ENCODE data around the gene TBX4. TPM values are rescaled to one million over a fixed set of nuclear protein-coding genes. Genes with fewer than 3 reads are reported as not detected.
A peak's percentile ranks its signal among the peaks of the same experiment; 100 is the strongest.
"Not testable (repeated sequence)": the region's sequence is repeated elsewhere in the genome, so short reads cannot be mapped to it uniquely, and the experiment has no call there.

Gene TBX4
- total and polyA plus RNA-seq, 2 experiments from 2014 or later = 13.9 to 15.4 TPM

DNA sequence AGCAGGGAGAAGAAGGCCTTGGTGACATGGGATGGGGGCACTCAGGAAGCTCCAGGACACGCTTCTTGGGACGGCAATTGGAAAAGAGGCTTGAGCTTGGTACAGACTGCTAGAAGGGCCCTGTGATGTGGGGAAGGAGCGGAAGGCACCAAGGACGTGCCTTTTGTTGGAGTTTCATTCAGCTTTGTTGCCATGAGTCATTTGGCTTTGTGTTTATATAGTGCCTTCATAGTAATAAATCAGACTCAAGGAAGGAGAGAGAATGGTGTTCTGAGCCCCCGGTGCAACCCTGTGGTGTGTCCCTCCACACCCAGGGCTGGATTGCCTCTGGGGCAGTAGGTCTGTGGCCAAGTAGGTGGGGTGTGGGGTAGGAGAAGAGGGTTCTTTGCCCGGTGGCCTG lies 7.4 kb upstream of the TBX4 start:
- Histone ChIP-seq H3K9me3 (ENCODE audit: low read depth) (no peaks in the 10 kb centered on the region), H3K36me3 (replicated peaks; ENCODE audit: insufficient read depth, low read depth) (no peaks in the 10 kb centered on the region), H3K27ac (peak overlapping the region; percentile 80), H3K9me2 (replicated peaks; ENCODE audit: insufficient read depth) (no peaks in the 10 kb centered on the region), H2AFZ (no peak overlapping the region), H3K4me2 (no peak overlapping the region), H3K27me3 (peaks cover 2% of the 10 kb centered on the region), H3K79me2 (peaks cover 14% of the 10 kb centered on the region), H3K4me3 (no peak overlapping the region), H4K20me1 (ENCODE audit: insufficient read depth, poor library complexity, severe bottlenecking) (no peaks in the 10 kb centered on the region), H3K4me1 (ENCODE audit: insufficient read depth) (peaks cover 18% of the 10 kb centered on the region)
- DNase-seq (ENCODE audit: low spot score) = peak; percentile 62
- TF ChIP-seq EZH2phosphoT487 (IDR thresholded peaks at IDR 0.05; ENCODE audit: low read depth, severe bottlenecking, unreplicated experiment) (no peak), EZH2 (IDR thresholded peaks at IDR 0.05; ENCODE audit: borderline replicate concordance) (no peak)
- TF ChIP-seq, protein P1, sequence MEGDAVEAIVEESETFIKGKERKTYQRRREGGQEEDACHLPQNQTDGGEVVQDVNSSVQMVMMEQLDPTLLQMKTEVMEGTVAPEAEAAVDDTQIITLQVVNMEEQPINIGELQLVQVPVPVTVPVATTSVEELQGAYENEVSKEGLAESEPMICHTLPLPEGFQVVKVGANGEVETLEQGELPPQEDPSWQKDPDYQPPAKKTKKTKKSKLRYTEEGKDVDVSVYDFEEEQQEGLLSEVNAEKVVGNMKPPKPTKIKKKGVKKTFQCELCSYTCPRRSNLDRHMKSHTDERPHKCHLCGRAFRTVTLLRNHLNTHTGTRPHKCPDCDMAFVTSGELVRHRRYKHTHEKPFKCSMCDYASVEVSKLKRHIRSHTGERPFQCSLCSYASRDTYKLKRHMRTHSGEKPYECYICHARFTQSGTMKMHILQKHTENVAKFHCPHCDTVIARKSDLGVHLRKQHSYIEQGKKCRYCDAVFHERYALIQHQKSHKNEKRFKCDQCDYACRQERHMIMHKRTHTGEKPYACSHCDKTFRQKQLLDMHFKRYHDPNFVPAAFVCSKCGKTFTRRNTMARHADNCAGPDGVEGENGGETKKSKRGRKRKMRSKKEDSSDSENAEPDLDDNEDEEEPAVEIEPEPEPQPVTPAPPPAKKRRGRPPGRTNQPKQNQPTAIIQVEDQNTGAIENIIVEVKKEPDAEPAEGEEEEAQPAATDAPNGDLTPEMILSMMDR (IDR thresholded peaks at IDR 0.05; ENCODE audit: poor library complexity) = no peak
- WGBS (ENCODE audit: low lambda C conversion rate, missing lambda C conversion rate) = 52% methylated on average over 6 of the region's 6 CpGs

DNA sequence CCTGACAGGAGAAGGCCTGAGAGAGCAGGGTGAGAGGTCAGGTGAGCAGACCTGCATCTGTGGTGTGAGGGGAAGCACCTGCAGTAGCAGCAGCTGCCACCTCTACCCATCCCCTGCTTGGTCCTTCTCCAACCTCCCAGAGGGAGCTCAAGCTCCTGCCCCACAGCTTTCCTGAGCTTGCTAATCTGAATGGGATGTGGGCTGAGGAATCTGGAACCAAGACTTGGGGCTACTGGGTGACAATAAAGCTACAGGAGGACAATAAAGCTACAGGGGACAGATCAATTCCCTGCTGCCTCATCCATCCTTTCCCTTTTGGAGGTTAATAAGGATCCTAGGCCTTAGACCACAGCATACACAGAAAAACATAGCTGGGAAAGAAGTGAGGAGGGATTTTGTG lies 4.9 kb upstream of the TBX4 start:
- H3K9me3 ChIP-seq (ENCODE audit: low read depth) = no peaks in the 10 kb centered on the region
- no peak overlapping the region for H2AFZ ChIP-seq
- H3K27ac ChIP-seq = no peak overlapping the region
- peaks cover 12% of the 10 kb centered on the region for H3K4me1 ChIP-seq (ENCODE audit: insufficient read depth)
- H3K27me3 ChIP-seq = peaks cover 13% of the 10 kb centered on the region
- no peak for DNase-seq (ENCODE audit: low spot score)
- H3K4me2 ChIP-seq = no peak overlapping the region
- H3K36me3 ChIP-seq (replicated peaks; ENCODE audit: insufficient read depth, low read depth) = no peaks in the 10 kb centered on the region
- no peak for TF ChIP-seq EZH2phosphoT487 (IDR thresholded peaks at IDR 0.05; ENCODE audit: low read depth, severe bottlenecking, unreplicated experiment)
- TF ChIP-seq, protein P1 (IDR thresholded peaks at IDR 0.05; ENCODE audit: poor library complexity) = no peak
- no peaks in the 10 kb centered on the region for H3K9me2 ChIP-seq (replicated peaks; ENCODE audit: insufficient read depth)
- no peaks in the 10 kb centered on the region for H4K20me1 ChIP-seq (ENCODE audit: insufficient read depth, poor library complexity, severe bottlenecking)
- peaks cover 23% of the 10 kb centered on the region for H3K79me2 ChIP-seq
- no peak overlapping the region for H3K4me3 ChIP-seq

GRCh38 chr17:61448042-61448441 lies 4.2 kb upstream of the TBX4 start:
- H3K79me2 ChIP-seq = peaks cover 30% of the 10 kb centered on the region
- no peaks in the 10 kb centered on the region for H3K9me3 ChIP-seq (ENCODE audit: low read depth)
- no peak overlapping the region for H3K4me2 ChIP-seq
- H3K27me3 ChIP-seq = peaks cover 20% of the 10 kb centered on the region
- no peaks in the 10 kb centered on the region for H4K20me1 ChIP-seq (ENCODE audit: insufficient read depth, poor library complexity, severe bottlenecking)
- H3K4me1 ChIP-seq (ENCODE audit: insufficient read depth) = peaks cover 12% of the 10 kb centered on the region
- no peaks in the 10 kb centered on the region for H3K9me2 ChIP-seq (replicated peaks; ENCODE audit: insufficient read depth)
- H3K27ac ChIP-seq = no peak overlapping the region
- no peak overlapping the region for H3K4me3 ChIP-seq
- no peaks in the 10 kb centered on the region for H3K36me3 ChIP-seq (replicated peaks; ENCODE audit: insufficient read depth, low read depth)
- 95% methylated on average over 2 of the region's 2 CpGs for WGBS (ENCODE audit: low lambda C conversion rate, missing lambda C conversion rate)
- TF ChIP-seq EZH2 (IDR thresholded peaks at IDR 0.05; ENCODE audit: borderline replicate concordance) = no peak
- no peak for DNase-seq (ENCODE audit: low spot score)
- no peak overlapping the region for H2AFZ ChIP-seq

DNA sequence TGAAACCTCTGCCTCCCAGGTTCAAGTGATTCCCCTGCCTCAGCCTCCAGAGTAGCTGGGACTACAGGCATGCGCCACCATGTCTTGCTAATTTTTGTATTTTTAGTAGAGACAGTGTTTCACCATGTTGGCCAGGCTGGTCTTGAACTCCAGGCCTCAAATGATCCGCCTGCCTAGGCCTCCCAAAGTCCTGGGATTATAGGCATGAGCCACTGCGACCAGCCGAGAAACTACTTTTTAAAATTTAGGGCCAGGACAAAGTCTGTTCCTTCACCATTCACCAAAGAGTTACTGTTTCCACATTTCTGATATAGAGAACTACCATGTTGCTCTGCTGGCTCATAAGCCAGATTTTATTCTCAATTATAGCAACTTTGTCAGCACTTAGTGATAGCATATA lies 3.1 kb upstream of the TBX4 start:
- peaks cover 11% of the 10 kb centered on the region for H3K4me1 ChIP-seq (ENCODE audit: insufficient read depth)
- H3K27me3 ChIP-seq = peaks cover 29% of the 10 kb centered on the region
- 92% methylated on average over 4 of the region's 4 CpGs for WGBS (ENCODE audit: low lambda C conversion rate, missing lambda C conversion rate)
- H4K20me1 ChIP-seq (ENCODE audit: insufficient read depth, poor library complexity, severe bottlenecking); H3K9me3 ChIP-seq (ENCODE audit: low read depth); H3K9me2 ChIP-seq (replicated peaks; ENCODE audit: insufficient read depth); H3K36me3 ChIP-seq (replicated peaks; ENCODE audit: insufficient read depth, low read depth); H2AFZ ChIP-seq; H3K4me3 ChIP-seq; H3K4me2 ChIP-seq; H3K27ac ChIP-seq; DNase-seq (ENCODE audit: low spot score): not testable (repeated sequence)
- peaks cover 41% of the 10 kb centered on the region for H3K79me2 ChIP-seq
